NCI-H2171 (cell line): ENCODE measurements around the gene AGAP1.

Experiments
- DNase-seq: peaks from one replicate; lab custom pipeline; 2025; lab: John Stamatoyannopoulos, UW

AGAP1 gene

DNA sequence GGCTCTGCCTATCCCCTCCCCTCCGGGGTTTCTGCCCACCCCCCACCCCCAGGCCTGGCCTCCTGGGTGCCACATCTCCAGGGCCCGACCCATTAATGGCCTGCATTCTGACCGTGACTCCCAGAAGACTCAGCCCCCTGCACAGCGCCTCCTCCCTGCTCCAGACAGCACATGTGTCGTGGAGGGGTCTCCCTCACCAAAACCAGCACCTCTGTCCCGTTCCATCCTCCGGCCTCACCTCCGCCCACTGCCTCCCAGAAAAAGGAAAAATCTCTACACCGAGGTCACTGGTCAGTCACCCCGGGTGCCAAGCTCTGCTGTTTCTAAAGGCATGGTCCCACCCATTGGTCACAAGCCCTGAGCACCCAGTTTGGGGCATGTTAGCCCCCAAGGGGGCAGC is 609.1 kb downstream of the AGAP1 start:
- no peak for DNase-seq

DNA sequence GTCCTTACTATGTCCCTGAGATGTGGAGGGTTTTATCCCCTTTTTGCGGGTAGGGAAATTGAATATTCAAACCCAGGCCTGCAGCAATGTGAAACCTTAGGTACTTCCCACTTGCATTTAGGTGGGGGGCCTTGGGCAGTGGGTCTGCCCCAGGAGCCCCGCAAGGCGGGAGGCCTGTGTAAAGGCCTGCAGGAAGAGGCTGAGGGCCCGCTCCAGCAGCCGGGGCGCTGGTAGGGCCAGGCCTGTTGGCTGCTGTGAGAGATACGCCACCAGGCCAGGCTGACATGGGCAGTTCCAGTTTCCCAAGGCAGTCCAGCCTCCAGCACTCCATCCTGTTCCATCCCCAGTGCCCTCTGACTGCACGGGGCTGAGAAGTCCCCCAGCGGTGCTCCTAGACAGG is 610.1 kb downstream of the AGAP1 start:
- DNase-seq, result no peak

DNA sequence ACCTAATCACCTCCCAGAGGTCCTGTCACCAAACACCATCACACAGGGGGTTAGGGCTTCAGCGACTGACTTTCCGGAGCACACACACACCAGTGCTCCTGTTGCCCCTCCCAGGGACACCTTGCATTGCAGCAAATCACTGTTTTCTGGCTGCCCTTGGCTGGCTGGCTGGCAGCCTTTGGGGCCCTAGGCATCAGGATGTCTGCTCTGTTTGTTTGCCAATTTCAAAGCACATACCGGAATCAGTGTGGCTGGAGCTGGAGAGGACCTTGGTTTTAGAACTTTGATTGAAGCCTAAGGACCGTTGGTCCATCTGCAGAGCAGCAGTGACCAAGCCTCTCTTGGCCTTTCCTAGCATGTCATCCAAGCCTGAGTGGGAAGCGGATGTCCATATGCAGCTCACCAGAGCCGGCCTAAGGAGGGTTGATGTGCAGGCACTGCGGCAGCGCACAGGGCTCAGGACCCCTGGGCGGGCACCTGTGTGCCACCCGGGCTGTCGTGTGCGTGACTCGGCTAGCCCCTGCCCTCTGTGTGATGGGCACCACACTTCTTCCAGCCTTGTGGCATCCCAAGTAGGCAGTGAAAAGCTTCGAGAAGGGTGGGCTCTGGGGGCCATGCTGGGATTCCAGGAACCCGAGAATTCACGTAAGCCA is 612.2 kb downstream of the AGAP1 start:
- DNase-seq, result no peak

DNA sequence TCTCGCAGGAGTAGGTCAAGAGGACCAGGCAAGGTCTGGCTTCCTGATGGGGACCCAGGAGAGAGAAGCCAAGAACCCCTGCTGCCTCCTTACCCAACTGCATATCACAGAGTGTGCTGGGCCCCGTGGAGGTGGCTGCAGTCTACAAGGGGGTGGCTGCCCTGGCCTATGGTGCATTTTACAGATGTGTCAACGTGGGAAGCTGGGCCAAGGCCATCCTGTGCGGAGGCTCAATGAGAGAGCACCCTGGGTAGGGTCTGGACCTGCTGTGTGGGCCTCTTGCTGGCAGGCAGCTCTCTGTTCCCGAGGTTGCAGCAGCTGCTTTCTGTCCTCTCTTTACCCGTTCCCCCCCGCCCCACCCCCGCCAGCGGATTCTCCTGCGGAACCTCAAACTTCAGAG is 612.9 kb downstream of the AGAP1 start:
- DNase-seq, result no peak

DNA sequence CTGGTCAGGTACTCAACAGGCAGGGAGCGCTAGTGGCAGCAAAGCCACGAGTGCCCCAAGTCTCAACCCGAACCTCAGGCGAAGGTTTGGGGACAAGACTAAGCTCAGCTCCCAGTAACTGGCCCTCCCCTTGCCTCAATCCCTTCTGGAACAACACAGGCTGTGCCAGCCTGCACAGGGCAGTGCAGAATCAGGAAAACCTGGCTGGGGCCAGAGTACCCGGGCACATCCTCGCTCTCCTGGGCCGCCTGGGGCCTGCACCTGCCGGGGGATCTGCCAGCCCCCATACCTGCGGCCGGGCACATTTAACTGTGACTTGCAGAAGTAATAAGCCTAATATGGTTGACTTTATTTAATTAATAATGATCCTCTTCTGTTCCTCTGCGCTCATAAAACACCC is 613.7 kb downstream of the AGAP1 start:
- no peak for DNase-seq

DNA sequence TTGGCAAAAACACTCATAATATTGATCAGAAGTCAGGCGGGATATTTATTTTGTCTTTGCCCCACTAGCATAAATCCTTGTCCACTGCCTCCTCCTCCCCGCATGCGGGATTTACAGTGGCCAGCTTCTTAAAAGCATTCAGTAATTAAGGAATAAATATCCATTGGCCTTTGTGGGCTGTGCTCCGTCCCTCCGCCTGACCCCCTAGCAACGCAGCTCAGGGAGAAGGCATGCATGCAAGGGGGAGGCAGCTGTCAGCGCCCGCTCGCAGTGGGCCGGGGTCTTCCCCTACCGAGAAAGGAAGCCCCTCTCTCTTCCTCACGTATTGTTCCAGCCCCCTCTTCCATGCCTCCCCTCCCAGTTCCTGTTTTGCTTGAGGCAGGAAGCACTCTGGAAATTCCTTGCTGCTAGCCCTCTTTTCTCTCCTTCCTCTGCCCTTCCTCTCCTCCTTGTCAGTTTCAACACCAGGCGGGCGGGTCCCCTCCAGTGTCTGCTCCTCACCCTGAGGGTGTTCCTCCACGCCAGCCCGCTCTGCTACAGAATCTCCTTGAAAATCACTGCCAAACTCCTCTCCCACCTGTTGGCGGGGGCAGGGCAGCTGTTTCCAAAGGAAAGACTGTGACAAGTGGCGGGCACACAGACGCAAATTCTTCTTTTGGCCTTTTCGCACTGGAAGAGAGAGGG is 614.2 kb downstream of the AGAP1 start:
- no peak for DNase-seq

DNA sequence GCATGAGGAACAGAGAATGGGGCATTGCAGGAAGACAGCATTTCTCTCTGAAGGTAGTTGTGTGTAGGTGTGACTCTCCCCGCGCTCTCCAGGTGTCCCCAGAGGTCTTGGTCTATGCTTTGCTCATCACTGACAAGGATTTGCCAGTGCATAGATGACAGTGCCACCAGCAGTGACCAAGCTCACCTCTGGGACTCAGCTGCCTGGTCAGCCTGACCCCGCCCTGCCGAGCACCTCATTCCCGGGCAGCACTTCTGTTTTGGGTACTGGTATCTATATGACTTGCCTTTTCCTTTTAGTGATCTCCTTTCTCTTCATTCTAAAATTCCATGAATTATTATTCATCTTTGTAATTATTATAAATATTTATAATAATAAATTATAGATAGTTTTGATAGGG is 615.2 kb downstream of the AGAP1 start:
- no peak for DNase-seq

DNA sequence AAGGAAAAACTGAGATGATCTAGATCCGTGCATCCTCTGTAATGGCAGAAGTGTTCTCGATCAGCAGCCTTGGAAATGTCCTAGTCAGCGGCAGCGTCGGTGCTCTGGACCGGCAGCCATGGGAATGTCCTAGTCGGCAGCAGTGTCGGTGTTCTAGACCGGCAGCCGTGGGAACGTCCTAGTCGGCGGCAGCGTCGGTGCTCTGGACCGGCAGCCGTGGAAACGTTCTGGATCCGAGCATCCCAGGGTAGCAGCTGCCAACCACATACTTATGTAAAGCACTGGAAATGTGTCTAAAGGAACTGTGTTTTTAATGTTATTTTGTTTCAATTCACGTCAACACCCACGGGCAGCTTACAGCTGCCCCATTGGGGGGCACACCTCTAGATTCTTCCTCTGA is 615.6 kb downstream of the AGAP1 start:
- DNase-seq, result no peak

DNA sequence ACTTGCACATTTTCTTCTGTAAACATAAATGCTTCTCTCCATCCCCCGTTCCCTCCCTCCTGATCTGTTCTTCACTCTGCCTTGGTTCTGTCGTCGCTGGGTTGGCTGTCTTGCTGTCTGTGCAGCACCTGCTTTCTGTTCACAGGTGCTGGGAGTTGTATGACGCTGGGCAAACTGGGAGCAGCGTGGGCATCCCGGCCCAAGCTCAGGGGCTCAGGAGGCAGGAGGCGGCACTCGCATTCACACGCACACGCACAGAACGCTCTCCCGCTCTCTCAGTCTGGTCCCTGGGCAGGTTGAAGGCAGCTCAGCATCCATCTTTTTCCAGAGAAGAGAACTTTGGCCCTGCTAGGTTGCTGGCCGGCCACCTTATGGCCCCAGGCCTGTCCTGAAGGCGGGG is 618.6 kb downstream of the AGAP1 start:
- no peak for DNase-seq

DNA sequence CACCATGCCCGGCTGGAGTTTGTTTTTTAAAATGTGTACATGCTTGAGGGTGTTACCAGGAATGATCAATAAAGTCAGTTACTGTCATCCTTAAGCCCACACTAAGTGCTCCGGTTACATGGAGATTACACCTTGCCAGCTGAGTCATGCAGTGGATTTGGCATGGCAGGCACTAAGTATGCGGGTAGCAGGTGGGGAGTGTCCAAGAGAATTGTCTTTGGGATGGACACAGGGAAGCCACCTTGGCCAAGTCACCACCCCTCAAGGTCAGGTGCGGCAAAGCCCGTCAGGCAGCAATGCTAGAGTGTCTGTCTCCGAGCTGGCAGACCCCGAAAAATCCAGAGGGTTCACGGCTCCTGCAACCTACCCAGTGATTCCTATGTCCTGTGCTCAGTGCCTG is 619.6 kb downstream of the AGAP1 start:
- DNase-seq, result no peak

DNA sequence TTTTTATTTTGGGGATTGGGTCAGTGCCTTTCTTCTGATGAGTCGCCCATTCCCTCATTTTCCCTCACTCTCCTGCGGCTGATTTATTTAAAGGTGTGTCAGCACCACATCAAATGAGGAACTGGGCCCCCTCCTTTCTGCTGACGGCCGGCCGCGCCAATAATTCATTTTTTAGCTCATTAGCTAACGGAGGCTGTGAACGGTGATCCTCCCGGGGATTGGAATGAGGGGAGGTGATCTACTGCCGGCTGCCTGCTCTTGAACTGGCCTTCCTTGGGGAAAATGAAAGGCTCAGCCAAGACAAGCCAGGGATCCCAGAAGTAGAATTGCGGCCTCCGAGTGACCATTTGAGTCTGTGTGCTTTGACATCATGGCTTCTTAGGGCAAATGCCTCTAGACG is 620.1 kb downstream of the AGAP1 start:
- DNase-seq, result no peak

DNA sequence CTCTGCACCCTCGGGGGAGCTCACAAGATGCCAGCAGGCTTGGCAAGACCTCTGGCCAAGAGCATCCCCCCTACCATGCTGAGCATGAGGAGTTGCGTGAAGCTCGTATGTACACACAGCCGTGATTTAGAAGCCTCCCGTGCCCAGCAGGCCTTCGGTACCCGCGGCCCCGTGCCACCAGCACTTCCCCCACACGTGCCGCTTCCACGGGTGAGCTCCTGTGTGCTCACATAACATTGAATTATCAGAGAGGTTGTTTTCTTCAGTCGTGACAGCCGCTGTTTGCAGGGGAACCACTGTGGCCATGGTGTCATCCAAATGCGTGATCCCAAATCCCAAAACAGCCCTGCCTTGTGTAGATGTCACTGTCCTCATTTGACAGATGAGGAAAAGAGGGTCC is 621.1 kb downstream of the AGAP1 start:
- no peak for DNase-seq

DNA sequence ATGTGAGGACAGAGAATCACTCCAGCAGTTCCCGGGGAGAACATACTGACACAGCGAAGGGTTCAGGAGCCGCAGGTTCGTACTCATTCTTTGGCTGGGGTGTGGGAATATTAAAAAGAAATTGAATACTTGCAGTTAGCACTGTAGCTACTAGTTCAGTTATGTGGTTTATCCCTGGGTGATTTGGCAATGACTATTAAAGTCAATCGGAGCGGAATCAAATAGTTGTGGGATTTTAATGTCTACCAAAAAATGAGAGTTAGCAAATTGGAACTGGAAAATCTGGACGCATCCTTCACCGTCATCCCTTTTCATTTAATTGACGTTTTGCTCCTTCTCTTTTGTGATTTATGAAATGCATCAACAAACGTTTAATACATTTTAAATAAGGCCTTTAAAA is 623.6 kb downstream of the AGAP1 start:
- DNase-seq, result no peak

DNA sequence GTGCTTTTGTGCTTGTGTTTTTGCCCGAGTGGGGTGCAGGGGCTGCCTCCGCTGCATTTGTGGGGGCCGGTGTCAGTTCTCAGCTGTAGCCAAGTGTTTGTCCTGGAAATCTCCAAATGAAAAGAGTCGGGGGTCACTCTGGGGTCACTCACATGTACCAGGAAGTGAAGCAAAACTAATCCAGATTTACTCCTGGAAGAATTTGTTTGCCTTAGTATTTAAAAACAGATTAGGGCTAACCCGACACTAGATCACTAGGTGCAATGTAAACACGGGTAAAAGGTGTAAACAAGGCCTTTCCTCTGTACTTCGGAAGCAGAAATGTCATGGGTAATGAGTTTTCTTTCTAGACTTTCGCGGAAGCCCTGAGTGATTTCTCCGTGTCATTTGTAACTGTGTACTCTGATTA is 624.0 kb downstream of the AGAP1 start:
- no peak for DNase-seq

DNA sequence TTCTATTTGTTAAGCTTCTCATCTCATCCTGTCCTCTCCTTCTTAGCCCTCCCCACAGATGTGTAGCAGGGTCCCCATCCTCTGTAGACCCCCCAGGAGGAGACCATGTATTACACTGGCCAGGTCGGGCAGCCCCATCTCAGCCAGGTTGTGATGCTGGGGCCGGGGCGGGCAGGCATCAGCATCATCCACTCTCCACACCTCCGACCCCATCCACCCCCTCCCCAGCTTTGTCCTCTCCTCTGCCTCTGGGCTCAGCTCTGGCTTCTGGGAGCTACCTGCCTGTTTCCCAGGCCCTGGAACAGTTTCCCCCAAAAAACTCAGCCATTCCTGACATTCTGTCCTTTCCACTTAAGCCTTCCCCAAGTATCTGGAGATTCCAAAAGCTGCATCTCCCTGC is 625.2 kb downstream of the AGAP1 start:
- no peak for DNase-seq

DNA sequence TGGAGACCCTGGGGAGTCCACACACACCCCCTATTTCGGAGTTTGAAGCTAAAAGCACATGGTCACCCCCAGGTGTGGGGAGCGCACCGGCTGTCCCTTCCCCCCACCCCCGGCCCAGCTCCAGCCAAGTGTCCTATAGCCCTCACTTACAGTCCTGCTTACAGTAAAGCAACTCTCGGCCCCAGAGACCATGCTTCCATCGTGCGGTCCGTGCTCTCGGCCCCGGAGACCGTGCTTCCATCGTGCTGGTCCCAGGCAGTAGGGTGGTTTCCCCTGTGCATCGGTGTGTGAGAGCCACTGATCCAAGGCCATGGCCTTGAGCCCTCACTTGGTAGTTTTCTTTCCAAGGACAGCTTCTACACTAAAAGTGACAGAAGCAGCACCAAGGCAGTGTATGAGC is 625.6 kb downstream of the AGAP1 start:
- DNase-seq, result no peak

DNA sequence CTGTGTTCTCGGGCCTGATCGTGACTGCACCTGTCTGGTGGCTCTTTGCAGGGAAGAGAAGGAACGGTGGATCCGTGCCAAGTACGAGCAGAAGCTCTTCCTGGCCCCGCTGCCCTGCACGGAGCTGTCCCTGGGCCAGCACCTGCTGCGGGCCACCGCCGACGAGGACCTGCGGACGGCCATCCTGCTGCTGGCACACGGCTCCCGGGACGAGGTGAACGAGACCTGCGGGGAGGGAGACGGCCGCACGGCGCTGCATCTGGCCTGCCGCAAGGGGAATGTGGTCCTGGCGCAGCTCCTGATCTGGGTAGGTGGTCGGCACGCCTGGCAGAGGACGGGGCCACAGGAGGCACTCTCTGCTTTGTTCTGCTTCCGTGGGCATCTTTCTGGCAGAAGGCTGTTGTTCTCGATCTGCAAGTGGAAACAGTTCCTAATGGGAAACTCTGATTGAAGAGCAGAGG is 626.3 kb downstream of the AGAP1 start:
- no peak for DNase-seq

DNA sequence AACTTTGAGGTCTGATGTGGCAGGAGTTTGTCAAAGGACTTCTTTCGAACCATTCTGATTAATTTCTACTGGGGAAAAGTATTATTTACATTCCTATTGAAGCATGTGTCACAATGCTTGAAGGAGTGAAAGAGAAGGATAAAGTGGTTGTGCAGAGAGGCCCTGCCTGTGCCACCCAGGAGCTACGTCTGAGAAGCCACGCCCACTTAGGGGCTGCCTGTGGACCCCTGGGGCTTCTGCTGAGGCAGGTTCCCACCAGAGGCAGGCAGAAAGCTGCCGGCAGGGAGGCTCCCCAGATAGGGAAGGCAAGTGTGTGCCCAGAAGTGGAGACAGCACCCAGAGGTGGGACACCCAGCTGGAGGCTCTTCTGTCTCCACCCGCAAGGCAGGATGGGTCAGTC is 627.0 kb downstream of the AGAP1 start:
- DNase-seq, result no peak

DNA sequence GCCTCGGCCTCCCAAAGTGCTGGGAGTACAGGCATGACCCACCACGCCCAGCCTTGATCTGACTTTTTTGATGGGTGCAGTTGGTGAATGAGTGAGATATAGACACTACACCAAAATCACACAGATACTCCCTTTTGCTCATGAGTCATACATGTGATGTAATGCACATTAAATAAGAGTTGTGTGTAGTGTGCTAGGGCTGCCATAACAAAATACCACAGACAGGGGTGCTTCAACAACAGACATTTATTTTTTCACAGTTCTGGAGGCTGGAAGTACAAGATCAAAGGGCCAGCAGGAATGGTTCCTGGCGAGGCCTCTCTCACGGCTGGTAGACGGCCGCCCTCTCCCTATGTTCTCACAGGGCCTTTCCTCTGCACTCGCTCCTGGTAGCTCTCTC is 627.7 kb downstream of the AGAP1 start:
- no peak for DNase-seq

DNA sequence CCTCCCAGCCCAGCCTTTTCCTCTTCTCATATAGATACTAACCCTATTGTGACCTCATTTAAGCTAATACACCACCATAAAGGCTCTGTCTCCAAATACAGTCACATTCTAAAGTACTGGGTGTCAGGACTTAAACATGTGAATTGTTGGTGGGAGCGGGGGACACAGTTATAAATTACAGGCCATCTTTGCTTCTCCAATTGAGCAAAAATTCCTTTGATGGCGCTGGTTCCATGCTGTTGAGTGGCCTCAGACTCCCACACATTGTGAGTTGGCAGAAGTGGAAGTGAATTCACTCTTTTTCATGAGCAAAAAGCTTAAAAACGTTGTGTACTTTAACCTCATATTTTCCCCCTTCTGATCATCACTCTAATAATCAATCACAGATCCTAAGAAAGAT is 628.4 kb downstream of the AGAP1 start:
- DNase-seq, result no peak

DNA sequence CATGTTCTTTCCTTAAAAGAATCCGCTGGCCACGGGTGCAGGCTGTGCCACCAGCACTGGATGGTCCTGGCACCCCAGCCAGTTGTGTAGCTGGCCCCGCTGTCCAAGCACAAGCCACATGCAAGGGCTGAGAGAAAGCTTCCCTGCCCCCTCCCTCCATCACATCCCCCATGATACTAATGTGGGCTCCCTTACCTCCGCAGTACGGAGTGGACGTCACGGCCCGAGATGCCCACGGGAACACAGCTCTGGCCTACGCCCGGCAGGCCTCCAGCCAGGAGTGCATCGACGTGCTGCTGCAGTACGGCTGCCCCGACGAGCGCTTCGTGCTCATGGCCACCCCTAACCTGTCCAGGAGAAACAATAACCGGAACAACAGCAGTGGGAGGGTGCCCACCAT is 629.9 kb downstream of the AGAP1 start:
- no peak for DNase-seq

DNA sequence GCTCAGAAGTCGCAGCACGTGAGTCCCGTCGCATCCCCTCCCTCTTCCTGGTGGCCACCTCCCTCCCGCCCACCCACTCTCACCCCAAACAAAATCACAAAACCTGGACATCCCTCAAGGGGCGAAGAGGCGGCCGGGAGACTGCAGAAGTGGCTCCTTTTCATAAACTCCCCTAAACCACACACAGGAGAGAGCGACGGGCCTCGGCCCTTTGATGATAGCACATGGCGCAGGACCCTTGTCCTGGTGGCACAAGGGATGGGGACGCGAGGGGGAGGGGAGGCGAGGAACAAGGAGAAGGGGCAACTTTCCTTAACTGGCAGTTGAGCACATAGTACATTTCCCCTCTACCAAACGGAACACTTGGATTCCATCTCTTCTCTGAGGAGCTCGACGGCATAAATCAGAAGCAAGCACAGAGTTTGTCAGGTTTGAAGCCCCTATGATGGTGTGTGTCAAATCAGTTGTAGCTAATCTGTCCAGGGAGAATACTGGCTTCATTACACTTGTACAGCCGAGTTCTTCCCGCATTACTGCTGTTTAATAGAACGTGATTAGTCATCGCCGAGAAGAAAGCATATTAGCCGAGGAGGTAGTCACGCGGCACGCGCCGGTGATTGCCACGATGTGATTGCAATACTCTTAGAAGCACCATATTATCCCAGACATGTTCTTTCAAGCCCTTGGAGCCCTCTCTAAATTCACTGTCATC is 630.5 kb downstream of the AGAP1 start:
- DNase-seq, result no peak

DNA sequence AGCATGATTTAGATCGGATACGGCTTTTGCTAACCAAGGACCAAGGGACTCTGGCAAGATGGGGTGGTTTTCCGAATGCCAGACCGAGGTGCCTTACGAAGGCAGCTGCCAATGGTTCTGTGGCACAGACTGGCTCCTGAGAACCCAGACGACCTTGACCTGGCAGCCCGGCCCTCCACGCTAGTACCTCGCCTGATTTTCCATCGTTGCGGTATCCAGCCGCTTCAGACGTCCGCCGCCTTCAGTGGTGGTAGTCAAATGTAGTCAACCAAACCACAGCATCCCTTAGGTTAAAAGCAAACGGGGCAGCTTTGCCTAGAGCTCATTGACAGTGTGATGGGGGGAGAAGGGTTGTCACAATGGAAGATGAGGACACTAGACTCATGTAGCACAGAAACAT is 631.7 kb downstream of the AGAP1 start:
- no peak for DNase-seq

DNA sequence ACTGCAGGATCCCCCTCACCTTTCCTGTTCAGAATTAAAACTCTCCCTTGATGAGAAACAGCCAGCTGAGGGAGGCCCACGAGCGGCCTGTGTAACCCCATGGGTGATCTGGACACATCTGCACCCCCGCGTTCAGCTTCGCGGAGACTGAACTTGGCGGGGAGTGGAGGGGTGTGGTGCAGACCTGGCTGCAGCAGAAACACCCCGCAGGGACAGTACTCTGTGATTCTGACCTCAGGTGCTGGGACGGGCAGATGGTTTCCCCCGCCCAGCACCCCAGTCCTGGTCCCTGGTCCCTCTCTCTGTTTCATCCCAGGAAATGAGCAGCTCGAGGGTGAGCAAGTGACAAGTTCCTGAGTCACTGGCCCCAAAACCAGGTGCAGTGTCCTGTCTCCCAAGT is 633.2 kb downstream of the AGAP1 start:
- DNase-seq, result no peak
